ENCODE data around the gene LTA.

The LTA gene

DNA sequence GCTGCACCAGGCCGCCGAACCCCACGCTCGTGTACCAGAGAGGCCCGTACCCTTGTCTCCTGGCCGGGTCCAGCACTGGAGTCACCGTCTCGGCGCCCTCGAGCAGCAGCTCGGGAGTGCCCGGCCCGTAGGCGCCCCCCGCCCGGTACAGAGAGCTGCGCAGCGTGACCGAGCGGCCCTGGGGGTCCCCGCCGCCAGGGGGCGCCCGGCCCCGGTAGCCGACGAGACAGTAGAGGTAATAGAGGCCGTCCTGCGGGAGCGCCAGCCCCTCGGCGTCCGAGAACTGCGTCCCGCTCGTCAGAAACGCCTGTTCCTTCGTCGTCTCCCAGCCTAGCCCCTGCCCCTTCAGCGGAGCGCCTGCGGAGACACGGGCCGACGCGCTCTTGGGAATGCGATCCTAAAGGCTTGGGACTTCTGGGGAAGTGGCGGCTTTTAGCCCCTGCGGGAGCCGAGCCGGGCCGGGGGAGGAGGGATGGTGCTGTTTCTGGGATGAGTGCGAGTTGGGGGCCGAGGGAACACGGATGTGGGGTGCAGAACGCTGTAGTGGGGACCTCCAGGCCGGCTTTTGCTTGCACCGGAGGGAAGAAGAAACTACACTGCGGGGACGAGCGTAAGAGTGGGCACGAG, 8.8 kb downstream of the LTA start:
- peak; percentile 82 for DNase-seq (ENCODE audit: low read depth)
- TF ChIP-seq, protein P1, sequence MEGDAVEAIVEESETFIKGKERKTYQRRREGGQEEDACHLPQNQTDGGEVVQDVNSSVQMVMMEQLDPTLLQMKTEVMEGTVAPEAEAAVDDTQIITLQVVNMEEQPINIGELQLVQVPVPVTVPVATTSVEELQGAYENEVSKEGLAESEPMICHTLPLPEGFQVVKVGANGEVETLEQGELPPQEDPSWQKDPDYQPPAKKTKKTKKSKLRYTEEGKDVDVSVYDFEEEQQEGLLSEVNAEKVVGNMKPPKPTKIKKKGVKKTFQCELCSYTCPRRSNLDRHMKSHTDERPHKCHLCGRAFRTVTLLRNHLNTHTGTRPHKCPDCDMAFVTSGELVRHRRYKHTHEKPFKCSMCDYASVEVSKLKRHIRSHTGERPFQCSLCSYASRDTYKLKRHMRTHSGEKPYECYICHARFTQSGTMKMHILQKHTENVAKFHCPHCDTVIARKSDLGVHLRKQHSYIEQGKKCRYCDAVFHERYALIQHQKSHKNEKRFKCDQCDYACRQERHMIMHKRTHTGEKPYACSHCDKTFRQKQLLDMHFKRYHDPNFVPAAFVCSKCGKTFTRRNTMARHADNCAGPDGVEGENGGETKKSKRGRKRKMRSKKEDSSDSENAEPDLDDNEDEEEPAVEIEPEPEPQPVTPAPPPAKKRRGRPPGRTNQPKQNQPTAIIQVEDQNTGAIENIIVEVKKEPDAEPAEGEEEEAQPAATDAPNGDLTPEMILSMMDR (IDR thresholded peaks at IDR 0.05; ENCODE audit: low read length, missing control alignments), result peak; percentile 64
- H3K4me3 ChIP-seq (replicated peaks; ENCODE audit: low read depth, low read length), result peak overlapping the region; percentile 86

DNA sequence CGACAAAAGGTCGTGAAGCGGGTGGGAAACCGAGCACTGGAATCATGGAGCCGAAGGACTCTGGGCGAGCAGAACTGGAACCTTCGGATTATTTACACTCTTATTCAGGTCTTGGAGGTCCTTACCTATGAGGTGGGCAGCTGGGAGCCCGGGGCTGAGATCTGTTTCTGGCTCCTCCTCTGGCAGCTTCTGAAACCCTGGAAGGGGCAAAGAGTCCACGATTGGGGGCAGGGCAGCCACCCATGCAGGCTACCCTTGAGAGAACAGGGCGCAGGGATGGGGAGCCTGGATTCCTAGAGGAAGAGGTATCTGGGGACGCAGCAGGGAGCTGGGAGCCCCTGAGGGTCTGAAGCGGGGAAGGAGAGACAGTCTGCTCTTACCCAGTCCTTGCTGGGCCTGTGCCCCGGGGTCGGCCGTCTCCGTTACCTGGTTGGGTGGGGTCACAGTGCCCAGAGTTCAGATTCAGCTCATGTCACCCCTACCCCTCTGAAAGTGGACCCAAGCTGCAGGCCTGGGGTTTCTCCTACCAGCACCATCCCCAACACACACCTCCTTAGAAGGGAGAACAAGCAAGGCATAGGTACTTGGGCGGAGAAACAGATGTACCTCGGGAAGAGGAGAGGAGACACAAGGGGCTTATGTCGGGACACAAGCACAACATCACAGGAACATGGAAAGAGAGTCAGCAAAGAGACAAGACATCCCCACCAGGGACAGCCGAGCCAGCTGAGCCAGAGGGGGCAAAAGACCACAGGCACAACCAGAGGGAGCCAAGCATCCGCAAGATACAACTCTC, 9.5 kb downstream of the LTA start:
- TF ChIP-seq, protein P1 (IDR thresholded peaks at IDR 0.05; ENCODE audit: low read length, missing control alignments), result no peak
- H3K4me3 ChIP-seq (replicated peaks; ENCODE audit: low read depth, low read length), result peak overlapping the region; percentile 86
- DNase-seq (ENCODE audit: low read depth), result no peak

DNA sequence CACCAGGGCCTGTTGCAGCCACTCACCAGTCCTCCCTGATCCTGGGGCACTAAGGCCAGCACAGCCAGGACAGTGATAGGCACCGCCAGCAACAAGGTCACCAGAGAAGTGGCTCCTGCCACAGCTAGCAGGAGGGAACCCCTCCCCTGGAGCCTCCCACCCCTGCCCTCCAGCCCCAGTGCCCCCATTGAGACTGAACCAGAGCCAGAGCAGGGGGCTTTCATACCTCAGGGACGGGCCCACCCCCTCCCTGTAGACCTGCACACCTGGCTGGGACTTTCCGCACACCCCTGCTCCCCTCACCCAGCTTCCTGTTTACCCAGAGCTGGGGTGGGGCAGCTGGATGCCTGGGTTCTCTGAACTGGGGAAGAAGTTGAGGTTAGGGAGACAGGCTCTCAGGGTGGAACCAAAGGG, 10.1 kb downstream of the LTA start, which contains the start of gene LTB:
TSS of gene LTB (minus strand) at position 195 of the 414 bp plus-strand sequence. CDS start at position 188, 7 bp downstream.
- peak within 1 kb of the TSS; percentile 86 for H3K4me3 ChIP-seq (replicated peaks; ENCODE audit: low read depth, low read length)
- TF ChIP-seq, protein P1 (IDR thresholded peaks at IDR 0.05; ENCODE audit: low read length, missing control alignments), result no peak
- DNase-seq (ENCODE audit: low read depth), result no peak

DNA sequence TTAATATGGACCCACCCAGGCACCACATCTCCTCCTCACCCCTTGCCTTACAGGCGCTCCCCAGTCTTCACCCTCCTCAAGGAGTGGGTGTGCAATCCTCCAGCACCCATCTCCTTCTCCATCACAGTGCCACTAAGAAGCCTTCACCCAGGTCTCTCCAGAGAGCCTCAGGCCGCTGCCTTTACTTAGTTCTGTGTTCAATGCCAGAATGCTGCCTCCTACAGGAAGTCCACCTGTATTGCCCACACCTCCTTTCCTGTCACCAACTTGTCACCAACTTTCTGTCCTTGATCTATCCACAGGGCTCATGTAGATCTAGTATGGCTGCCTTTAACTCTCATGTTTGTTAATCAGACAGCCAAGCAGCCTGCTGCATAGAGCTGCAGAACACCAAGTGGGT, 13.4 kb downstream of the LTA start:
- no peak for DNase-seq (ENCODE audit: low read depth)
- H3K4me3 ChIP-seq (replicated peaks; ENCODE audit: low read depth, low read length), result no peak overlapping the region
- TF ChIP-seq, protein P1 (IDR thresholded peaks at IDR 0.05; ENCODE audit: low read length, missing control alignments), result peak; percentile 20

DNA sequence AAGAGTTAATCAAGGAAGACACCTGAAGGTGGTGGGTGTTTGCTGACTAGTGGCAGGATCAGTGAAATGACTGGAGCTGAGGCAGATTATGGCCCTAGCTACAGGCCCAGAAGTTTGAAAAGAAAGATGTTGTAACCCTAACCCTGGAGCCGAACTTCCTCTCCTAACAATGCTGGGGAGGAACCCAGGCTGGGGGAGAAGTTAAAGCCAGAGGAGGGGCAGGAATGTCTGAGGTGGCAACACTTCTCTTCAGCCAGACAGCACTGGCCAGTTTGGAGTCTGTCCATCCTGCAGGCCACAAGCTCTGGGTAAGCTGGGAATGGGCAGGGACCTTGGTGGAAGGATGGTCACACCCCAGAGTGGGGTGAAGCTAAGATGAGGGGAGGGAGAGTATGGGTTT, 13.9 kb downstream of the LTA start, which contains the start of gene LST1:
TSS of gene LST1 (plus strand) at position 270 of the 400 bp plus-strand sequence. CDS start 1,023 bp downstream, outside the sequence.
- TF ChIP-seq, protein P1 (IDR thresholded peaks at IDR 0.05; ENCODE audit: low read length, missing control alignments), result no peak
- peak; percentile 46 for DNase-seq (ENCODE audit: low read depth)
- H3K4me3 ChIP-seq (replicated peaks; ENCODE audit: low read depth, low read length), result no peak within 1 kb of the TSS

DNA sequence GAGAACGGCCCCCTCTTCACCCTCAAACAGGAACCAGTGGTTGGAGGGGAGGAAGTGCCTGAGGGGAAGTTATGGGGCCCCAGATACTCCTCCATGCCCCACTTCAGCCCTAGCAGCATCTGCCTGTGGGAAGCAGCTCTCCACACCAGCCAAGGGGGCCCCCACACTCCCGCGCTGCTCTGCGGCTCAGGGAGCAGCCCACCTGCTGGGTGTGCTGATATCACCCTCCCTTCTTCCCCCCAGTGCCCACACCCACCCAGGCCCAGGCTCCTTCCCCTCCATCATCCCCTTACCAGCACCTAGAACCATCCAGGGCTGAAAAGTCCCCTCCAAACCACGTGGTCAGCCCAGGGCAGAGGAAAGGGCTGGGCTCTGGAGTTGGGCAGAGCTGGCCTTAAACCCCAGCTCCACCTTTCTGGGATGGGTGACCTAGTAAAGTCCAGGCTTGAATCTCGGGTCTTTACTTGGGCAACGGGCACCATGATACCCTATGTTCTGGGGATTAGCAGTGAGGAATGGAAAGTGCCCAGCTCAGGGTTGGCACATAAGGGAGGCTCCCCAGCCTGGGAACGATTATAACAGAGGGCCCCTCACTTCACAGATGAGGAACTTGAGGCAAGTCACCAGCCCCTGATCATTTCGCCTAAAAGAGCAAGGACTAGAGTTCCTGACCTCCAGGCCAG, 14.7 kb downstream of the LTA start:
- no peak for DNase-seq (ENCODE audit: low read depth)
- TF ChIP-seq, protein P1 (IDR thresholded peaks at IDR 0.05; ENCODE audit: low read length, missing control alignments), result no peak
- no peak overlapping the region for H3K4me3 ChIP-seq (replicated peaks; ENCODE audit: low read depth, low read length)
